ENCODE results near the gene FBN2.
"Not testable (repeated sequence)": the region's sequence is repeated elsewhere in the genome, so short reads cannot be mapped to it uniquely, and the experiment has no call there.

Gene FBN2

DNA sequence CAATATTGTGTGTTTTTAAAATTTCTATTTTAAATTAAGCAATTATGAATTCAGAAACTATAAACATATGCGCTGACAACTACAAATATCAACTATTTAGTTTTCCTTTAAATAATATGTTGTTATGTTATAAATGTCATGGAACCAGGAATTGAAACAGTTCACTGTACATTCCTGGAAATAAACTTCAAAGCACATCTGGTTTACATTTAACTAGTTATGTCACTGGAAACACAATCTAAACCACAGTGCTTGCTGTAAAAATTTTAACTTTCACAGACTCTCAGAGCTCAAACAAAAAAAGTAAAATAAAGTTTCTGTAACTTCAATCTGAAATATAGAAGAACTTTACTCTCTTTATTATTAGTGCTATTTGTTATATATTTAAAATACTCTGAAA is 179.2 kb downstream of the FBN2 start:
- DNase-seq (ENCODE audit: low read depth): no peak

DNA sequence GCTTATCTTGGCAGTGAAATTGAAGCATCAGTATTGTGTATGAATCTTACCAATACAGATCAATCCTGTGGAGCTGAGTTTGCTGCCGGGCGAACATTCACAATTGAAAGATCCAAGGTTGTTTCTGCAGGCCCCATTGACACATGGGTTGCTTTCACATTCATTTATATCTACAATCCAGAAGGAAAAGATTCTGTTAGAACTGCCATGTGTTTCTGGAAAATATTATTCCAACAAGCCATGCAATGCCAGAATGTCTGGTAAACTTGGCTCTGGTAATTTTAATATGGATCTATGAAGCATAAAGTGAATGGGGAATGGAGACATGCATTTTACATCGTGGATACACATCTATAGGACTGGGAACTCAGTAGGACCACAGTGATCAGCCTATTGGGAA is 180.8 kb downstream of the FBN2 start:
- DNase-seq (ENCODE audit: low read depth): no peak

DNA sequence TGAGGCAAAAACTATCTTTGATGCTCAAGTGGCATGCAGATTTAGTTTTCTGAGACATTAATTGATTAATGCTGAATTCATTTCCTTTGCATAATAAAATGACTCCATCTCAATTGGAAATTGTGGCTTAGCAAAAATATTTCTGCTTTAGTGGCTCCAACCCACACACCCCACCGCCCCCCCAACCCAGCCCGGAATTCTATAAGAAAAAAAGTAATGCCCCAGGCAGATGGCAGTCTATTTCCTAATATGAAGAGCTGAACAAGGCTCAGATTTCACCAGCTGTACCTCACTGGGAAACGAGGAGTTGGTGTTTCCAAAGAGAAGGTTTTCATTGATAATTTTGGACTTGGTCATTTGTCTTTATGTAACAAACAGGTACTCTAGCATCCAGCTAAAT is 182.1 kb downstream of the FBN2 start:
- DNase-seq (ENCODE audit: low read depth): no peak

DNA sequence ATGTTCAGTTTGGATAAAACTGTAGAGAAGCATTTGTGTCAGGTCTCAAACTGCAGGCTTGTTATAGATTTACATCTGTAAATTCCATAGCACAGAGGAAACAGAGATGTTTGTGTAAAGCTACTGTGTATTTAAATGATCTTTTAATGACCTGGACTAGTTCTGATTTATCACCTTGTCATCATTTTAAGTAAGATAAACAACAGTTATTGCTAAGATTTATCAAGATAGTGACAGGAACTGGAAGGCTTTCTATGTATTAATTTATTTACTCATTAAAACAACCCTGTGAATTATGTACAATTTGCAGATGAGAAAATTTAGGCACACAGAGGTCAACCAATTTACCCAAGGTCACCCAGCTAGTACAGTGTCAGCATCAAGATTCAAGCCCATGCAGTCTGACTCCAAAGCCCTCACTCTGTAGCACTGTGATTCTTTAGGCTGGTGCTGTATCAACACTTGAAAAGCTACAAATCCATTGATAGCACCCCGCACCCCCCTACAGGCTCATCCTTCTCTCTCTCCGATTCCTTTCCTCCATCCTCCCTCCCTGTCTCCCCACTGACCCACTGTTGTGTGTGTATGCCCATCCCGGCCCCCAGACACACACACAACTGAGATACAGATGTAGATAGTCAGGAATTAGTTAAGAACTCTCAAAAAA is 184.5 kb downstream of the FBN2 start:
- no peak for DNase-seq (ENCODE audit: low read depth)

DNA sequence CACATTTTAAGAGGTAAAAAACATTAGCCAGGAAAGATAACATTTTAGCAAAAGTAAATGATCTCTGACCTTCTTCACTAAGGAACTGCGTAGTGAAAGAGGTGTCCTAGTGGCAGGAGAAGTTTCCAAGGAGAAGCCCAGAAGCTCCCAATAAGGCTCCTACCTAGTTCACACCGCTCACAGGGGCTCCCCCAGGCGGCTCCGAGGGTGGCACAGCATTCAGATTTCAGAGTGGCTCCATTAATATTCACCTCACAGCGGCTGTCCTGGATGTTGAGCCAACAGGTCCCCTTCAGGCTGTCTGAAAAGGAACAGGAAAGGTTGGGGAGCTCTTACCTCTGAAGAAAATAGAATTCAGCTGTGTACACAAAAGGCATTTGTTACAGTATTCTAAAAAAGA is 187.3 kb downstream of the FBN2 start:
- DNase-seq (ENCODE audit: low read depth): no peak

DNA sequence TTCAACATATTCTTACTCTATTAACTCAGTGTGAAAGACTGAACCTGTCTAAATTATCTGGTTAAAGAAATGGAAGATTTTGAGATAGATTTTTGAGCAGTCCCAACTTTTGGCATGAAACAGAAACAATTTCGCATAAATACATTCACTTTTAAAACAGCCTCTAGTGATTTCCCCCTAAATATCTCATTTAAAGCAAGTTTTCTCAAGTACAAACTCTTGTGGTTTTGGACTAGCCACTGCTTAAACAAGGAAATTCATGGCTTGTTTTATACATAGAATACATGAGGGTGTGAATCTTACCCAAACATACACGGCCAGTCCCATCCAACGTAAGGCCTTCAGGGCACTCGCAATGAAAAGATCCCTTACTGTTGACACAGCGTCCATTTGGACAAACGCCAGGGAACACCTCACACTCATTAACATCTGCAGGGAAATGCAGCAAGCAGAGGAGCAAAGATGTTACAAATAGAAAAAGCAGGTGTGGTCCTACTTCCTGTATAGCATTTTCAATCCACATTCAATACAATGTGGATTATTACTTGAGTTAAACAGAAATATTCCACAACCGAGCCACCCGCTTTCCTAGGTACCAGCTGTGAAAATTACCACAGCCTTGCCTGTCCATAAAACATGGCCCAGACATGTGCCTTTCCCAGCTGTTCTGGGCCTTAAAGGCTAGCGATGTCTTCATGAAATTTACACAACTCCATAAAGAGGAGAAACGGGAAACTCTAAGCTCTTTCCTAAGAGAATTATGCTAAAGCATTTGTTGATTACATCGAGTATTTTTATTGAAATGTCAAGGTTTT is 188.8 kb downstream of the FBN2 start:
- DNase-seq (ENCODE audit: low read depth): no peak

DNA sequence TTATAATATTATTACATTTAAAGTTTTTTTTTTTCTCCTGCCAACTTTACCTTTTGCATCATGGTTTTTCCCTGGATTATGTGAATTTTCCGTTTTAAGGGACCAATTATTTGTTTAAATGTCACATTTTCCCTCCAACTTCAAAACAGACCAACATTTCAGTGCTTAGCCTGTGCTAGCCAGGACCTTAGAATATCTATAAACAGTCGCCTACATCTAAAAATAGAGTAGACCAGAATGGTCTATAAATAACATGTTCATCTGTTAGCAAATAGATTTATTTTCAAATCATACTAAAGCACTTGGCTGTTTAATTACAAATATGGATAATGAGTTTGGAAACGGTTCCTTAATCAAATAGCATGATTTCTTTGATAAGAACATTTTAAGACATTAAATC is 192.0 kb downstream of the FBN2 start:
- DNase-seq (ENCODE audit: low read depth): no peak

DNA sequence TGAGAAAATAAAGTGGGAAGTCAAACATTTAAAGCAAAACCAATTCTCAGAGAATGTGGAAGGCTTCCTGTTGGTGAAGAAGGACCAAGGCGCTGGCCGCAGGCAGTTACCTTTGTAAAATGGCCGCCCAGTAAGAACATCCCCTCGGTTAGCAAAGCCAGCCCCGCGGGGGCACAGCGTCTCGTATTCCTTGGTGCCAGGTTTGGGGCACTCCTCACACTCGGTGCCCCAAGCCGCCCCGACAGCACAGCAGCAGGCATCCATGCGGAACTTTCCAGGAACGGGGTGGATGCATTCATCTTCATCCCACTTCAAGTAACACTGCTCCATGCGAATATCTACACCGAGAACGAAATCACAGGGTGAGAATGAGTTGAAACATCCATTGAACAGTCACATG is 192.8 kb downstream of the FBN2 start:
- no peak for DNase-seq (ENCODE audit: low read depth)

DNA sequence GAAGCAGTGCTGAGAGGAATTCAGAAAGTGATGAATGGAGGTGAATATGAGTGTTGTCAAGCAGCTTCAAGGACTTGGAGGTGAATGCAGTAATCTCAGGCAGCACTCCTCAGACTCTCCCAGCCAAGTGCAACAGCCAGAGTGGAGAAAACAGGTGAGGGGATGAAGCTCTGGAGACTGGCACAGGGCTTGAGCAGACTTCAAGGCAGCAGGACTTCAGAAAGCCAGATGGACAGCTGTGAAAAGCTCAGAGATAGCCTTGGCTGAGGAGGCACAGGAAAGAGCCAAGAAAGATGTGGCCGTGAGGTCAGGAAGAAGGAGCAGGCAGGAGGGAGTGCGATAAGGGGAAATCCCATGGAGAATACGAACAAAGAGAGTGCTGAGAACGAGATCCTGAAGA is 194.9 kb downstream of the FBN2 start:
- DNase-seq (ENCODE audit: low read depth): no peak

DNA sequence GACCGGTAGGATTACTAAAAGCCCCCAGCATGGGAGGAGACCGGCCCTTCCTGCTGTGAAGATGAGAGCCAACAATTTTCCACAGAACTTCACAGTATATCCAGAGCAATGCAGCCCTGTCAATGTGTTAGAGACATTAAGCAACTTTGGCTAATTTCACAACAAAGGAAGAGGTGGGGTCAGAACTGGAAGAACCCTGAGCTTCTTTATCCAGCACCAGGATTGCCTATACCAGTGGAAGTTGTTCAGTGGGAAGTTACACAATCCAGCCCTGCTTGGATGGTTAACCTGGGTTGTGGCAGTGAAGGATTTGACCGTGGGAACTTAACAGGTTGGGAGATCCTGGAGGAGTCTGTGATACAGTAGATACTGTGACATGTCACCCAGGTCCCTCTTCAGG is 197.0 kb downstream of the FBN2 start:
- DNase-seq (ENCODE audit: low read depth): no peak

DNA sequence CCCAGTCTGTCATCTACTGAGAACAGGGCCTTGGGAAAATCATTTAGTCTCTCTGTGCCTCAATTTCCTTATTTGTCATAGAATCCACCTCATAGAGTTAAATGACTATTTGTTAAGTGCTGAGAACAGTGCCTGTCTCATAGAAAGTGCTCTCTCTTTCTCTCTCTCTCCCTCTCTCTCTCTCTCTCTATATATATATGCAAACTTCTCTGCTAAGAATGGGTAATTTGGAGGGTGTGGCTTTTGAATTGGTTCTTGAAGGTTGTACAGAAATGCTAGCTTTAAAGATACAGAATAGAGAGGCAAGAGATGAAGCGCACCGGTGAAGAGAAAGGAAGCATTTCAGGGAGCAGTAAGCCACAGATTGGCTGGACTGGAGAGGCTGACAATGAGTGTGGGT is 197.4 kb downstream of the FBN2 start:
- DNase-seq (ENCODE audit: low read depth): no peak

DNA sequence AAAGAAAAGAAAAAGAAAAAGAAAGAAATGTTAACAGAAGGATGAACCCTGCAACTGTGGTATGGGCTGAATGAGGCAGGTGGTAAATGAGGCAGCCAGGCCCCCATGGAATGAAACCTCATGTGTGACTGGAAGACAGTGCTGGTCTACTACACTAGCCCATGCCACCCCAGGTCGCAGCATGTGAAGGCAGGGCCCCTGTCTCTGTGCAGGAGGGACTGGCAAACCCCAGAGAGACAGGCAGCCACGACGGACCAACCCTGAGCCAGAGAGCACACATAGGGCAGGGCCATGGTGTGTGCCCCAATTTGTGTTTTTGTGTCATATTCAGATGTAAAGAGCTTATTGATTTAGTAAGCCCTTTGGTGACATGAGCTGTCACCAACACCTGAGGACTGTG is 198.5 kb downstream of the FBN2 start:
- DNase-seq (ENCODE audit: low read depth): no peak

DNA sequence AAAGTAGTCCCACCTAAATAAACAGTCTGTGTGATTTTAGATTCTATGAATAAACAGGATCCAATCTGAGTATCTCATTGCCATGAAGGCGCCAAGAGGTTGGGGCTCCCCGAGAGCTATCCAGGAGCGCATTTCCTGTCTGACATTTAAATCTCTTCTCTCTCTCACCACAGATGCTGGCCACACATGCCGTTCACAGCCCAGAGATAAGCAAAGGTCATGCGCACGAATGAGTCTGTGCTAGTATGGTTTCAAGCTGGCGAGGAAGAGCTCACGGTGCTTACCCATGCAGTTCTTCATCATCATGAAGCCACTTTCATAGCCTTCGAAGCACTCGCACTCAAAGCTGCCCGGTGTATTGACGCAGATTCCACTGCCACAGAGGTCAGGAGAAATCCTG is 199.4 kb downstream of the FBN2 start:
- DNase-seq (ENCODE audit: low read depth): no peak

DNA sequence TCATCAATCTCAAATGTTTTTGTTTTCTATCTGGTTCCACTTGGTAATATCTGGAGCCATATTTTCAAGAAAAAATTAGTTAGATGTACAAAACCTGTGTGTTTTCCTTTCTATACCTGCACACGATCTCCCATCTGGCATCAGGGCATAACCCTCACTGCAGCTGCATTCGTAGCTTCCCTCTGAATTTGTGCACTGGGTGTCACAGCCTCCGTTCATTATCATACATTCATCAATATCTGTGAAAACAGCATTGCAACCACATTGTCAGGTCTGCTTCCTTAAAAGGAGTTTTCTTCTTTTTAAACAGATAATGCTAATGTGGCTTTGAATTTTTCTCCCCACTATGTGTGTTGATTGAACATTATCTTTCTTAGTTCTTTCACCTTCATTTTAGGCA is 202.7 kb downstream of the FBN2 start:
- DNase-seq (ENCODE audit: low read depth): no peak

DNA sequence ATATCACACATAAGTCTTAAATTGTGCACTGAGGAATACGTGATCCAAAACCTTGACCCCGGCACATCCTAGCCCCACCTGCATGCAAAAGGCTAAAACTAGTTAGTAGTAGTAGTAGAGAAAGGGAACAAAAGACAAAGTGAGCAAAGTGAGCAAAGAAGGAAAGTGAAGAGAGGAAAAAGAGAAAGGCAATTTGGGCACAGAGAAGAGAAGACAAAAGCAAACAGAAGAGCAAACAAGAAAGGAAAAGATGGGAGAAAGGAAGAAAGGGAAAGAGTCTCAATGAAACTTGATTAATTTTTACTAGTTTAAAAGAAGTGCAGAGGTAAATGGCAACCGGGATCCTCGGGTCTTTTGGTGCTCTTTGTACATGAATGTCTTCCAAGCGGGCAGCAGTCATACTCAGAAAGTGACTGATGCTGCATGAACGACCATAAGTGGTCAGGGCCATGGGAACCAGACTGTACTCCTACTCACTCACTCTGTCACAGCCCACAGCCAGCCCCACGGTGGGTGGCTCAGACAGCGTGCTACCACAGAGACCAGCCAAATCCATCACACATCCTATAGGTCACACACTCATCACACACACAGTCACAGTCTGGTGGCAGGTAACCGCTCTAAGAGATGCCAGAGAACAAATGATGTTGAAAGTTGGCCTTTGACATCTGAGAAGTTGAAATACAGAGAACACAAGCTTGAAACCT is 203.9 kb downstream of the FBN2 start:
- DNase-seq (ENCODE audit: low read depth): no peak

DNA sequence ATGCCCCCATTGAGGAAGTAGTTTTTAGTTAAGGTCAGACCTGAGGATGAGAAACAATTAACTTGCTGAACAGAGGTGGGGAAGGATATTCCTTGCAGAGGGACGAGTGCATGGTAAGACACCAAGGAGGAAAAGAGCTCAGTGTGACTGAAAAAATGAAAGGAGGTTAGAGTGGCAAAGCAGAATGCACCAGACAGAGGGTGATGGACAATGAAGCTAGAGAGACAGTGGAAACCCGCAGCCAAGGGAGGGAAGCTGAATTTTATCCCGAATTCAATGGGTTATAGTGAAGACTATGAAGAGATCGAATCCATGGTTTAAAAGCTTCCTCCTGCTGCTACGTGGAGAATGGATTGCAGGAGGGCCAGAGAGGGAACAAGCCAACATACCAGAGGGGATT is 206.8 kb downstream of the FBN2 start:
- DNase-seq (ENCODE audit: low read depth): no peak

DNA sequence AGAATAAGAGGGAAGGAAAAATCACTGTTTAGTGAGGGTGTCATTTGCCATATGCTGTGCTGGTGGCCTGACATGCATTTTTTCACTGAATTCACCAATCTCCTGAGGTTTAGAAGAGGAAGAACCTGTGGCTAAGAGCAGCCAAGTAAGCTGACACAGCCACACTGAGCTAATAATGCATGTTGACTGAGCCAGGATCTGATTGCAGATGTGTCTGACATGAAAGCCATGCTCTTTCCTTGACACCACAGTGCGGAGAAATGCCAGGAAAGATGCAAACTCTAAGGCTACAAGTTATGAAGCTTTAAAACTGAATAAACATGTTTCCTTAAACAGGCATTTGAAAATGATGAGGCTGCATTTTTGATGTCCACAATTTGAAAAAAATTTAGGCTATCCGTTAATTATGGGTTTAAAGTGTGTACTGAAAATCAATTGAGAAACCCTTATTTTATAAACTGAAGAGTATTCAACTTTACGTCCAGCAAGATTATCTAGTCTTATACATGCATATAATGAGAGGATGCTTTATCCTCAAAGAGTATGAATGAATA is 208.6 kb downstream of the FBN2 start:
- DNase-seq (ENCODE audit: low read depth): no peak

DNA sequence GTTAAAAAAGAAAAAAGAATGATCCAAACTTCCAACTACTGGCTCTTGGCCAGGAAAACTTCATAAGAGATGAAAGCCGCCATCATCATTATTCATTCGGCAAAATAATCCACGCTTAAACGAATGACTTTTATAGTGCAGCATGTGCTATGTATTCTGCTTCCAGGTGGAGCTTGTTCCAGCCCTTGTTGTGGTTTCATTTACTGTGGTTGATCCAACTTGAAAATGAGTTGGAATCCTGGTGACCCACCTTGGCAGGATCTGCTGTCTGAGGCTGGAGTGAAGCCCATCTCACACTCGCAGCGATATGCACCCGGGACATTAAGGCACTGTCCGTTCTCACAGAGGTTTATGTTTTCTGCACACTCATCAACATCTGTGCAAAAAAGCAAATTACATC is 209.6 kb downstream of the FBN2 start:
- no peak for DNase-seq (ENCODE audit: low read depth)

DNA sequence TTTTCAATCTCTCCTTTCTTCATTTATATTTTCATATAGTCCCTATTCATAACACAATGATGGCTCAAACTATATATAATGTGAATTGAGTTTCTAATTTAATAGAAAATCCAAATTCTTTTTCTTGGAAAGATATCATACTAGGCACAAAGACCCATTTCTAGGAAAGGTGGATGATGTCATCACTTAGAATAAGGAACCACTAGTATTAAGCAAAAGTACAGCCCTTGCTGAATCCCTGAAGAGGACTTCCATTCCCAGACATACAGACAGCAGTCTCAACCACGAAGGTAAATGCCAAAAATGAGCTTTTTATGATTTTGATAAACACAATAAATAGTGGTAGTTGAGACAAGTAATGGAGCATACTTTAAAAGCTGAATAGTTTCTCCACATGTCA is 210.0 kb downstream of the FBN2 start:
- no peak for DNase-seq (ENCODE audit: low read depth)

DNA sequence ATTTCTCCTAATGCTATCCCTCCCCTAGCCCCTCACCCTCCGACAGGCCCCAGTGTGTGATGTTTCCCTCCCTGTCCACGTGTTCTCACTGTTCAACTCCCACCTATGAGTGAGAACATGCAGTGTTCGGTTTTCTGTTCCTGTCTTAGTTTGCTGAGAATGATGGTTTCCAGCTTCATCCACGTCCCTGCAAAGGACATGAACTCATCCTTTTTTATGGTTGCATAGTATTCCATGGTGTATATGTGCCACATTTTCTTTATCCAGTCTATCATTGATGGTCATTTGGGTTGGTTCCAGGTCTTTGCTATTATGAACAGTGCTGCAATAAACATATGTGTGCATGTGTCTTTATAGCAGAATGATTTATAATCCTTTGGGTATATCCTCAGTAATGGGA is 216.6 kb downstream of the FBN2 start:
- DNase-seq (ENCODE audit: low read depth): not testable (repeated sequence)

DNA sequence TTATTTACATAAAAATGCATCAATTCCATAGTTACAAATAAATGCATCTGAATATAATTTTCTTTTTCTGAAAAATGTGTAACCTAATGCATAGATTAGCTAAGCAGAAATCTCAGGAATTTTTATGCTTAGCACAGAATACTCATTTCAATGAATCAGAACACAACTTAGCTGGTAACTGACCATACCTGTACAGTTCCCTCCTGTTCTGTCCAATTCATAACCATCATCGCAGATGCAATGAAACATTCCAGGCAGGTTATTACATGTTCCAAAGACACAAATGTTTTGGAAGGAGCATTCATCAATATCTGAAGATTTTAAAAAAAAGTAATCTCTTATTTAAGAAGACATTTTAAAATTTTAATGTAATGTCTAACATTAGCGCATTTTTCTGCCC is 219.4 kb downstream of the FBN2 start:
- no peak for DNase-seq (ENCODE audit: low read depth)

DNA sequence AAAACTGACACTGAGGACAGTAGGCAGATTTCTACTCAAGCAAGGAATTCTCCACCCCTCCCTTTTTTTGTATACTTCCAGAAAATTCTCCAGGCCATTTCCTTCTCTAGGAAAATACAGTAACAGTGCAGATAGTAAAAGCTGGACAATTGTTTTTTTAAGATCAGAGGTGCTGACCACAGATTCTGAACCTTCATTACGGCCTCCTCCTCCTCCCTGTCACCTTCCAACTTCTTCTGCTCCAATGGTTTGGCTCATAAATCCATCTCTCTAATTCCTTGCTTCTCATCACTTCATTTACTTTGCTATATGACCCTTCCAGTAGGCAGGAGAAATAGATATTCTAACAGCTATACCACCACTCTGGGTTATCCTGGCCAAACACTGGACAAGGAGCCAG is 220.6 kb downstream of the FBN2 start:
- DNase-seq (ENCODE audit: low read depth): no peak

DNA sequence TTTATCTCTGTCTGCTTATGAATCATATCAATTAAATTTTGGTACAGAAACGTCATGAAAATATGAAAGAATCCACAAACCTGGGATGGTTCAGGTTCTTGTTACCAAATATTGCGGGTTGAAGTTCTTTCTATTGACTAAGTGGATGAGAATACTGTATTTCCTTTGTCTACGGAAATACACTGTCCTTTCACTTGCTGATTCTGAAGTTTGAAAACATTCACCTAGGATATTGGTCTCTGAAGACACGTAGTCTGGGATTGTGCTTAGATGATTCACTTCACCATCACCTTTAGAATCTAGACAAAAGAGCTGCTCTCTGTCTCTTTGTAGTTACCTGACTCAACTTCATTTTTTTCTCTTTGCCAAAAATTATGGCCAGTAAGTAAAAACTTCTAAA is 222.4 kb downstream of the FBN2 start:
- DNase-seq (ENCODE audit: low read depth): no peak

Data from activated T-helper 9 cell treated with anti-CD3 and anti-CD28 coated beads, Interleukin-2, amount 50 U/mL, for 16 hours (primary cell).